ENCODE data around the gene GFOD1.

GRCh38 chr6:13375360-13375878 is 112.0 kb downstream of the GFOD1 start:
- TF ChIP-seq RAD21 (IDR thresholded peaks at IDR 0.05; ENCODE audit: insufficient read depth, low read depth, low read length) (no peak), MTA2 (IDR thresholded peaks at IDR 0.05; ENCODE audit: low read depth) (peak; percentile 97), SP1 (IDR thresholded peaks at IDR 0.05; ENCODE audit: low read depth, low read length) (no peak), BMI1 (IDR thresholded peaks at IDR 0.05; ENCODE audit: borderline replicate concordance) (peak; percentile 79; the same call in 1 of the 2 replicates)
- TF ChIP-seq, protein P1, sequence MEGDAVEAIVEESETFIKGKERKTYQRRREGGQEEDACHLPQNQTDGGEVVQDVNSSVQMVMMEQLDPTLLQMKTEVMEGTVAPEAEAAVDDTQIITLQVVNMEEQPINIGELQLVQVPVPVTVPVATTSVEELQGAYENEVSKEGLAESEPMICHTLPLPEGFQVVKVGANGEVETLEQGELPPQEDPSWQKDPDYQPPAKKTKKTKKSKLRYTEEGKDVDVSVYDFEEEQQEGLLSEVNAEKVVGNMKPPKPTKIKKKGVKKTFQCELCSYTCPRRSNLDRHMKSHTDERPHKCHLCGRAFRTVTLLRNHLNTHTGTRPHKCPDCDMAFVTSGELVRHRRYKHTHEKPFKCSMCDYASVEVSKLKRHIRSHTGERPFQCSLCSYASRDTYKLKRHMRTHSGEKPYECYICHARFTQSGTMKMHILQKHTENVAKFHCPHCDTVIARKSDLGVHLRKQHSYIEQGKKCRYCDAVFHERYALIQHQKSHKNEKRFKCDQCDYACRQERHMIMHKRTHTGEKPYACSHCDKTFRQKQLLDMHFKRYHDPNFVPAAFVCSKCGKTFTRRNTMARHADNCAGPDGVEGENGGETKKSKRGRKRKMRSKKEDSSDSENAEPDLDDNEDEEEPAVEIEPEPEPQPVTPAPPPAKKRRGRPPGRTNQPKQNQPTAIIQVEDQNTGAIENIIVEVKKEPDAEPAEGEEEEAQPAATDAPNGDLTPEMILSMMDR (IDR thresholded peaks at IDR 0.05 in 2 of 3, conservative IDR thresholded peaks at IDR 0.05 in 1 of 3; ENCODE audit: control insufficient read depth in 2 of 3, extremely low read depth in 1 of 3, insufficient read depth in 1 of 3, low read depth in 3 of 3, low read length in 3 of 3): no peak

Measured in GM12878 (cell line).